Ectodermal cell (in vitro differentiated cells): Measurements from ENCODE around the gene DOCK8.

Experiments used
- H3K27ac ChIP-seq: 2 replicates; pipeline ENCODE4 v1.7.0; 2013; ENCODE audit warnings: mild to moderate bottlenecking, low read depth, low read length; ENCODE audit not compliant: insufficient read depth, poor library complexity, severe bottlenecking
- H3K27me3 ChIP-seq: 2 replicates; pipeline ENCODE4 v1.7.0; 2013; ENCODE audit warnings: mild to moderate bottlenecking, low read length; ENCODE audit not compliant: insufficient read depth, control insufficient read depth, poor library complexity, severe bottlenecking
- H3K36me3 ChIP-seq: one replicate; pipeline ENCODE4 v1.7.0; 2013; ENCODE audit warnings: low read length; ENCODE audit not compliant: control insufficient read depth, insufficient read depth
- H3K4me1 ChIP-seq: one replicate; pipeline ENCODE4 v1.7.0; 2013; ENCODE audit warnings: low read length; ENCODE audit not compliant: control insufficient read depth, insufficient read depth
- H3K4me3 ChIP-seq: 2 replicates; pipeline ENCODE4 v1.7.0; 2013; ENCODE audit warnings: low read depth, low read length, control low read depth; ENCODE audit not compliant: insufficient read depth
- H3K9me3 ChIP-seq: 2 replicates; pipeline ENCODE4 v1.7.0; 2013; ENCODE audit warnings: mild to moderate bottlenecking, low read length, moderate library complexity; ENCODE audit not compliant: control insufficient read depth
- WGBS, 2 experiments: methylation state at CpG; one replicate each; pipeline ENCODE4 v1.1.7; 2013; ENCODE audit warnings: missing lambda C conversion rate in 2 of 2; 5-methylcytosine and 5-hydroxymethylcytosine counted together

The DOCK8 gene

GRCh38 chr9:266228-266627 is 51.6 kb downstream of the DOCK8 start:
- Histone ChIP-seq H3K27ac (no peak overlapping the region), H3K9me3 (no peaks in the 10 kb centered on the region), H3K4me1 (no peaks in the 10 kb centered on the region), H3K4me3 (no peak overlapping the region), H3K27me3 (no peaks in the 10 kb centered on the region), H3K36me3 (no peaks in the 10 kb centered on the region)
- WGBS, 2 experiments = 92 to 100% methylated on average over 1 to 2 of the region's 2 CpGs

DNA sequence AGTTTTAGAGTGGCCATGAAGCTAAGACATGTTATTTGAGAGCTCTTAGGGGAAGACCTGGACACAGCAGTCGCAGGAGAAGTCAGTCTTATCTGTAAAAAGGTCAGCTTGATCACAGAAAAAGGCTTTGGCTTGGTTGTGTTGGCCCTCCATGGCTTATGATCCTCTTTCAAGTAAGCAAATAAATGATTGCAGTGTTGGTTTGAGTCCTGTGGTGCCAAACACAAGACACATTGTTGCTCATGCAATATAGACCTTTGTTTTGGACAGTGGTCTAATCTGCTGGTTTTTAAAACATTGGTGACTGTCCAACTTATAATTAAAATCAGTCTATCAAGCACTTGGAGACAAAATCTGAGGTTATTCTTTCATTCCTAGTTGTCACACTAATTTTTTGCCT is 54.0 kb downstream of the DOCK8 start:
- no peaks in the 10 kb centered on the region for H3K4me1 ChIP-seq
- no peak overlapping the region for H3K4me3 ChIP-seq
- no peak overlapping the region for H3K27ac ChIP-seq
- WGBS, 2 experiments = 88 to 93% methylated on average over 1 of the region's 1 CpG
- no peaks in the 10 kb centered on the region for H3K27me3 ChIP-seq
- no peaks in the 10 kb centered on the region for H3K36me3 ChIP-seq
- no peaks in the 10 kb centered on the region for H3K9me3 ChIP-seq

- WGBS, 2 experiments = 92 to 94% methylated on average over 6 of the region's 6 CpGs
- no peaks in the 10 kb centered on the region for H3K27me3 ChIP-seq
- no peak overlapping the region for H3K27ac ChIP-seq
- no peaks in the 10 kb centered on the region for H3K4me1 ChIP-seq
- no peak overlapping the region for H3K4me3 ChIP-seq
- no peaks in the 10 kb centered on the region for H3K36me3 ChIP-seq
- H3K9me3 ChIP-seq = no peaks in the 10 kb centered on the region
These were observed 54.5 kb downstream of the DOCK8 start for GRCh38 chr9:269081-269711.

- no peak overlapping the region for H3K27ac ChIP-seq
These were observed 56.1 kb downstream of the DOCK8 start for GRCh38 chr9:270657-271237.

DNA sequence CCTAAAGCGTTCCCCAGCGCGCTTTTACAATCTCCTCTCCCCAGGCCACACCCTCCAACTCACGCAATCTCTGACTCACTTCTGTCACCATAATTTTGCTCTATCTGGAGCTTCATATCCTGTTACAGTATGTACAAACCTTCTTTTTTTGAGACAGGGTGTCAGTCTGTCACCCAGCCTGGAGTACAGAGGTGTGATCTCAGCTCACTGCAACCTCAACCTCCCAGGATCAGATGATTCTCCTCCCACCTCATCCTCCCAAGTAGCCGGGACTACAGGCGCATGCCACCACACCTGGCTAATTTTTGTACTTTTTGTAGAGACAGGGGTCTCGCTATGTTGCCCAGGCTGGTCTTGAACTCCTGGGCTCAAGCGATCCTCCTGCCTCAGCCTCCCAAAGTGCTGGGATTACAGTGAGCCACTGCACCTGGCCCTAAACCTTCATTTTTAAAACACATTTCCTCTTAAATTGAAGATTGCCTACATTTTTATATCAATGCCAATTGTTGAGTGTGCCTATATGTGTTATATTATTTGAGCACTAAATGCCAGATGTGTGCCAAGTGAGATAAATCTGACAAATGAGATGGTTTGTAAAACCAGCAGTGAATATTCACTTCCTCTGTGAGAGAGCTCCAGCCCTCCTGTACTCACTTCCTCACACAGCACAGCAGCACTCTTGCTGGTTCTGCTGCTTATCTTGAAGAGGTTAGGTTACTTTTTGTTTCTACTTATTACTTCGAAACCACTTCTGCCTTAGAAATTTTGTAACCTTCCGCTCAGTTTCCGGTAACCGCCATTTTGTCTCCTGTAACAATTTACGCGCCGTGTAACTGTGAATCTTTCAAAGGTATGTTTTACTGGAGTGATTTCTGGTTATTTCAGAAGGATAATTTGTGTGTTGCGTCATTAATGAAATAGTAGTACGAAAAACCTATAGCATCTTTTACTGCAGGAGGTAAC is 57.9 kb downstream of the DOCK8 start:
- Histone ChIP-seq H3K36me3 (no peaks in the 10 kb centered on the region), H3K27ac (no peak overlapping the region), H3K4me1 (no peaks in the 10 kb centered on the region), H3K4me3 (no peak overlapping the region), H3K9me3 (no peaks in the 10 kb centered on the region), H3K27me3 (no peaks in the 10 kb centered on the region)
- WGBS, 2 experiments = 86 to 88% methylated on average over 17 of the region's 17 CpGs

More at GRCh38 chr9:270657-271237, 56.1 kb downstream of the DOCK8 start:
- Histone ChIP-seq H3K27me3 (no peaks in the 10 kb centered on the region), H3K4me1 (no peaks in the 10 kb centered on the region), H3K4me3 (no peak overlapping the region), H3K9me3 (no peaks in the 10 kb centered on the region), H3K36me3 (no peaks in the 10 kb centered on the region)
- 95 to 97% methylated on average over 2 of the region's 2 CpGs for WGBS, 2 experiments

GRCh38 chr9:274406-274805 is 59.7 kb downstream of the DOCK8 start:
- H3K4me1 ChIP-seq = no peaks in the 10 kb centered on the region
- no peaks in the 10 kb centered on the region for H3K36me3 ChIP-seq
- no peak overlapping the region for H3K4me3 ChIP-seq
- H3K9me3 ChIP-seq = no peaks in the 10 kb centered on the region
- 96 to 98% methylated on average over 5 to 6 of the region's 6 CpGs for WGBS, 2 experiments
- H3K27ac ChIP-seq = no peak overlapping the region
- no peaks in the 10 kb centered on the region for H3K27me3 ChIP-seq

- Histone ChIP-seq H3K27ac (no peak overlapping the region), H3K4me1 (no peaks in the 10 kb centered on the region), H3K36me3 (no peaks in the 10 kb centered on the region), H3K27me3 (no peaks in the 10 kb centered on the region), H3K9me3 (no peaks in the 10 kb centered on the region), H3K4me3 (no peak overlapping the region)
- 90 to 92% methylated on average over 3 of the region's 3 CpGs for WGBS, 2 experiments
These were observed 63.1 kb downstream of the DOCK8 start for GRCh38 chr9:277601-278295.

- Histone ChIP-seq H3K36me3 (no peaks in the 10 kb centered on the region), H3K9me3 (no peaks in the 10 kb centered on the region), H3K4me1 (no peaks in the 10 kb centered on the region), H3K27ac (no peak overlapping the region), H3K27me3 (no peaks in the 10 kb centered on the region), H3K4me3 (no peak overlapping the region)
- 93 to 94% methylated on average over 8 of the region's 8 CpGs for WGBS, 2 experiments
These were observed 64.0 kb downstream of the DOCK8 start for GRCh38 chr9:278651-279050.

DNA sequence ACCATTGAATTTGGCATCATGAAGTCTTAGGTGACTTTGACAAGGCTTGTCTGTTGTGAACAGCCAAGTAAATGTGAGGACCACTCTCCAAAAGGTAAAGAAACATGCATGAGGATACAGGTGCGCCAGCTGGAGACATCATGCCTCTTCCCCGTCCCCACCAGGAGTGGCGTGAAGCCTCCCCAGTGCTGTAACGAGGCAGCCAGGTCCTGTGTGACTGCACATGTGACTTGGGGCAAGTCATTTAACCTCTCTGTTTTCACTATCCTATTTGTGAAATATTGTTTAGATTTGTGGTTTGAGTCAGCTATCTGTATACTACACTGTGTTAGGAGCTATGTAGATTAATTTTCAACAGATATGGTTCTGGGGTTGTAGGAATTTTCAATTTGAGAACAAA is 65.0 kb downstream of the DOCK8 start:
- WGBS, 2 experiments = 78 to 81% methylated on average over 4 of the region's 4 CpGs
- no peaks in the 10 kb centered on the region for H3K4me1 ChIP-seq
- H3K4me3 ChIP-seq = no peak overlapping the region

More for the DNA sequence above, 65.0 kb downstream of the DOCK8 start:
- Histone ChIP-seq H3K9me3 (no peaks in the 10 kb centered on the region), H3K27me3 (no peaks in the 10 kb centered on the region), H3K27ac (no peak overlapping the region), H3K36me3 (no peaks in the 10 kb centered on the region)
